HG02588 (cell line): ENCODE measurements around the gene STEAP3.

ENCODE experiments used
- ATAC-seq: cut with Tn5 transposase; IDR thresholded peaks from one replicate; pipeline ENCODE4 v1.9.1; 2021; ENCODE audit warnings: mild to moderate bottlenecking, moderate library complexity; ENCODE audit not compliant: unreplicated experiment

STEAP3 gene

GRCh38 chr2:119223521-119224390, at the start of gene STEAP3:
Gene STEAP3, plus strand, starts transcription at chr2:119223834. Its CDS starts 7,179 bp downstream, at chr2:119231013.
- peak; percentile 80 for ATAC-seq

- peak; percentile 76 for ATAC-seq
Observed at GRCh38 chr2:119174216-119174992, 49.2 kb upstream of the STEAP3 start.

GRCh38 chr2:119174993-119175347, 48.7 kb upstream of the STEAP3 start:
- ATAC-seq, result no peak

GRCh38 chr2:119175517-119175916, 48.1 kb upstream of the STEAP3 start:
- ATAC-seq, result no peak

- ATAC-seq, result no peak
Observed at GRCh38 chr2:119177171-119177837, 46.3 kb upstream of the STEAP3 start.

- ATAC-seq, result no peak
Observed at GRCh38 chr2:119177838-119178190, 45.8 kb upstream of the STEAP3 start.

GRCh38 chr2:119178776-119179175, 44.9 kb upstream of the STEAP3 start:
- no peak for ATAC-seq

GRCh38 chr2:119179202-119179601, 44.4 kb upstream of the STEAP3 start:
- ATAC-seq, result no peak

- ATAC-seq, result no peak
Observed at GRCh38 chr2:119179991-119180390, 43.6 kb upstream of the STEAP3 start.

- no peak for ATAC-seq
Observed at GRCh38 chr2:119180892-119181291, 42.7 kb upstream of the STEAP3 start.

- no peak for ATAC-seq
Observed at GRCh38 chr2:119181391-119181790, 42.2 kb upstream of the STEAP3 start.

- ATAC-seq, result no peak
Observed at GRCh38 chr2:119181791-119182445, 41.7 kb upstream of the STEAP3 start.

- no peak for ATAC-seq
Observed at GRCh38 chr2:119184512-119184911, 39.1 kb upstream of the STEAP3 start.

- ATAC-seq, result no peak
Observed at GRCh38 chr2:119190321-119191111, 33.1 kb upstream of the STEAP3 start.

GRCh38 chr2:119192893-119193292, 30.7 kb upstream of the STEAP3 start:
- no peak for ATAC-seq

GRCh38 chr2:119195001-119195400, 28.6 kb upstream of the STEAP3 start:
- no peak for ATAC-seq

GRCh38 chr2:119195887-119196286, 27.7 kb upstream of the STEAP3 start:
- no peak for ATAC-seq

- no peak for ATAC-seq
Observed at GRCh38 chr2:119196301-119197125, 27.1 kb upstream of the STEAP3 start.

GRCh38 chr2:119197126-119197405, 26.6 kb upstream of the STEAP3 start:
- ATAC-seq, result no peak
